T follicular helper cell (primary cell): Measurements from ENCODE around the gene TNNT3.
"Not testable (repeated sequence)": the region's sequence is repeated elsewhere in the genome, so short reads cannot be mapped to it uniquely, and the experiment has no call there.

Source experiments
- DNase-seq: peaks from one replicate; pipeline ENCODE4 v3.0.0-alpha.2; 2020; ENCODE audit warnings: low read depth

The TNNT3 gene

DNA sequence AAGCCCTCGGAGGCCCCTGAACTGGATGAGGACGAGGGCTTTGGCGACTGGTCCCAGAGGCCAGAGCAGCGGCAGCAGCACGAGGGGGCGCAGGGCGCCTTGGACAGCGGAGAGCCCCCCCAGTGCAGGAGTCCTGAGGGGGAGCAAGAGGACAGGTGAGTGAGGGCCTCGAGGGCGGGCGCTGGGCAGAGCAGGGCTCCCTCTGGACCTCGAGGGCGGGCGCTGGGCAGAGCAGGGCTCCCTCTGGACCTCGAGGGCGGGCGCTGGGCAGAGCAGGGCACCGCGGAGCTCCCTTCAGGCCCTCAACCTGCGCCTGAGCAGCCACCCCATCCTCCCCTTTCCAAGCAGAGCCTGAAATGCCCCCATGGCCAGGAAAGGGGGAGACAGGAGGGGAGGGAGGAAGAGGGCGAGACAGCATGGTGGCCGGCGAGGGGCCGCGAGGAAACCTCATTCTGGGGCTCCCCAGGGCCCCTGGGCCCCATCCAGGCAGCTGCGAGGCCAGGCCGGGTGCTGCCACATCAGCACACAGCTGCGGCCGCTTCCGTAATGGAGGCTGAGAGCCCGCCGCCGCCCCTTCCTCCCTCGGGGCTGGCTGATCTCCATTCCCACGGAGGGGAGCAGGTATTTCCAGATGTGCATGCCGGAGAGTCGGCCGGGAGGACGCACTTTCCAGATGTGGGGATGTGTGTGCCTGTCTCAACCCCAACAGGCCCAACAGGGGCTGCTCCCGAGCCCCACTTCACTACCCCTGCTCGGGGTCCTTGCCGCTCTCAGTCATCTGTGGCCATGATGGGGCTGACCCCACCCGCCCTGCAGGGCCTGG, 37.9 kb upstream of the TNNT3 start:
- DNase-seq, result no peak

- DNase-seq, result peak; percentile 62
These were observed 37.0 kb upstream of the TNNT3 start for GRCh38 chr11:1882265-1883238.

- no peak for DNase-seq
These were observed 35.9 kb upstream of the TNNT3 start for GRCh38 chr11:1883346-1884302.

DNA sequence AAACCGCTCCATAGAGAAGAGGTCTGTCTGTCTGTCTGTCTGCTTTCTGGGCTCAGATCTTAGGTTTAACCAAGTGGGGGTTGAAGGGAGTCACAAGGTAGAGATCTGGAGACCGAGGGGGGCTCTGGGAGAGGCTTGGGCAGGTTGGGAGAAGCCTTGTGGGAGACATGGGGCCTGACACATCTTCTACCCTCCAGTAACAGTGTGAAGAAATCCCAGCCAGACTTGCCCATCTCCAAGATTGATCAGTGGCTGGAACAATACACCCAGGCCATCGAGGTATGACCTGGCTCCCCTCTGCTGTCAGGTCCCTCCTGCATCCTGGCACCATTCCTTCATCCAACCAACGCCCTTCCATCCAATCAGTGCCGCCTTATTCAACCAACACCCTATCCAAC, 35.2 kb upstream of the TNNT3 start:
- no peak for DNase-seq

- DNase-seq, result not testable (repeated sequence)
These were observed 33.0 kb upstream of the TNNT3 start for GRCh38 chr11:1886551-1886950.

GRCh38 chr11:1887451-1888346, 31.8 kb upstream of the TNNT3 start:
- no peak for DNase-seq

- no peak for DNase-seq
These were observed 31.2 kb upstream of the TNNT3 start for GRCh38 chr11:1888347-1888753.

- DNase-seq, result no peak
These were observed 30.7 kb upstream of the TNNT3 start for GRCh38 chr11:1888811-1889210.

DNA sequence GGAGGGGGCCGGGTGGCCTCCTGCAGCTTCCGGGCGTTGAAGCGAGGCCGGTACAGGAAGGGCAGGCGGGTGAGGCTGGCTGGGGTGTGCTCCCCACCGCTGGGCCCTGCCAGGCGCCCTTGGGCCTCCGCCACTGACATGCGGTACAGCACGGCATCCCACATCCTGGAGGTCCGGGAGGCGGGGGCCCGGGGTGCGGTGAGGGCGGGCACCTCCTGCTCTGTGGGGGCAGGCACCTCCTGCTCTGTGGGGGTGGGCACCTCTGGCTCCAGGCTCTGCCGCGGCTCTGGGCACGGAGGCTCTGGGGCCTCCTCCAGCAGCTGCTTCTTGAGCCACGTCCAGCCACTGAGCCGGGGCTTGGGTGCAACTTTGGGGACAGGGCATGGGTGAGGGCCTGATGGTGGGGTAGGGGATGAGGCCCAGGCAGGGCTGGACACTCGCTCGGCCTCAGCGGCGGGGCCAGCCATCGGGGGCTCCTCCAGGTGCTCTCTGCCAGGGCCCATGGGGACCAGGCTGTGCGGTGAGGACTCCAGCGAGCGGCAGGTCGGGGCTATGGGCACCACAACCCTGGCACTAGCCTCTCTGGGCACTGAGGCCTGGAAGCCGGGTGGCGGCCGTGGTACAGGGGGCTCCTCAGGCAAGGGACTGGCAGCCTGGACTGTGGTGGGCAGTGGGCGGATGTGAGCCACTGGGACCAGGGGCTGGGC, 30.1 kb upstream of the TNNT3 start:
- DNase-seq, result peak; percentile 57

DNA sequence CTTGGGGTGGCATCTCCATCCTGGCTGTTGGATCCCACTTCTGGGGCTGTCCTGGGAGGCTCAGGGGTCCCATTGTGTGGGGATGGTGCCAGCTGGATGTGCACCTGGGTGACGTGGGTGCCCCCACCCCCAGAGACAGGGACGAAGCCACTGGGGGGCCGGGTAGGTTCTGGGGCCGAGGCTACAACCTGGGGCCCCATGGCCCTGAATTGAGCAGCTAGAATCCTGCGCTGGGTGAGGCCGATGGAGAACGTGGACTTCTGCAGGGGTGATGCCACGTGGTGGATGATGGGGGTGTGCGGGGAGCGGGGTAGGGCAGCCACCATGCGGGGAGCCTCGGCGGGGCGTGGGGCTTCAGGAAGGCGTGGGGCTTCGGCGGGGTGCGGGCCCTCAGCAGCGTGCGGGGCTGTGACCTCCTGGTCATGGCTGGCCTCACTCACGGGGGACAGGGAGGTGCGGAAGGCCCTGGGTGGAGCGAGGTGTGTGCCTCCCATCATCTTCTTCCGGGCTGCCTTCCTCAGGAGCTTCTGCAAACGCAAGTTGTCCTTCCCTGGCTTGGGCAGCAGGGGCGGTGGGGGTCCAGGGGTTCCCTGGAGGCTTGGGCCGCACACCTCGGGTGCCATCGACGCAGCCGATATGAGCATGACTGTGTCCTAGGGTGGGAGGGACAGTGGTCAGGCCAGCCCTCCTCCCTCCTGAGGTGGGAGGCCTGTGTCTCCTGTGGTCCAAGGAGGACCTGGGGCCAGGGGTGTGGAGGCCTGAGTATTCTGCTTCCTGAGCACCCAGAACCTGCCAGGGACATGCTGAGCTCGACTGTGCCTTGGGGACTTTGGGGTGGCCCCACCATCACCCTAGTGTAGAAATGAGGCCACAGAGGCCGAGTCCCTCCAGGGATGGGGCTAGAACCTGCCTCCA, 29.3 kb upstream of the TNNT3 start:
- no peak for DNase-seq

GRCh38 chr11:1890856-1891830, 28.4 kb upstream of the TNNT3 start:
- no peak for DNase-seq

- DNase-seq, result no peak
These were observed 27.7 kb upstream of the TNNT3 start, which contains the start of gene PRR33 for GRCh38 chr11:1891831-1892115. PRR33 (minus strand) TSS chr11:1891895; CDS start chr11:1890584, 1,311 bp downstream.

- no peak for DNase-seq
These were observed 27.4 kb upstream of the TNNT3 start for GRCh38 chr11:1892116-1892515.

DNA sequence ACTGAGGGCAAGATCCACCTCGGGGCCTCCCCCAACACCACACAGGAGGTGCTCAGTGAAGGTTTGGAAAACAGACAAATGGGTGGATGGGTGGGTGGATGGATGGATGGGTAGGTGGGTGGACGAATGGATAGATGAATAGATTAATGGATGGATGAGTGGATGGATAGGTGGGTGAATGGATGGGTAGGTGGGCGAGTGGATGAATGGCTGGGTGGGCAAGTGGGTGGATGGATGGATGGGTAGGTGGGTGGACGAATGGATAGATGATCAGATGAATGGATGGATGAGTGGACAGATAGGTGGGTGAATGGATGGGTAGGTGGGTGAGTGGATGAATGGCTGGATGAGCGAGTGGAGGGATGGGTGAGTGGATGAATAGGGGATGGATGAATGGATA, 26.9 kb upstream of the TNNT3 start:
- DNase-seq, result no peak

- DNase-seq, result no peak
These were observed 25.7 kb upstream of the TNNT3 start for GRCh38 chr11:1893581-1894359.

DNA sequence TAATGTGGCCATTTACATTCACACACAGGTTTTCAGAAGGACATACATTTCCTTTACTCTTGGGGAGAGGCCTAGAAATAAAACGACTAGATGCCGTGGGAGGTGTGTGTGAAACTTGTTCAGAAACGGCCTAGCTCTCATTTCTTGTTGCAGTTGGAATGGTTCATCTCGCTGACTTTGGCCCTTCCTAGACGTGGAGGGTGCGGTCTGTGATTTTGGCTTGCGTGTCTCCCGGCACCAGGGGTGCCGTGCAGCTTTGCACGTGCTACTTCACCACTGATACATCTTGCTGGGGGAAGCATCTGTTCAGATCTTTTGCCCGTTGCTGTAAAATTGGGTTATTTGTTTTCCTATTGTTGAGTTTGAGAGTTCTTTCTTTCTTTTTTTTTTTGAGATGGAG, 24.7 kb upstream of the TNNT3 start:
- DNase-seq, result no peak

DNA sequence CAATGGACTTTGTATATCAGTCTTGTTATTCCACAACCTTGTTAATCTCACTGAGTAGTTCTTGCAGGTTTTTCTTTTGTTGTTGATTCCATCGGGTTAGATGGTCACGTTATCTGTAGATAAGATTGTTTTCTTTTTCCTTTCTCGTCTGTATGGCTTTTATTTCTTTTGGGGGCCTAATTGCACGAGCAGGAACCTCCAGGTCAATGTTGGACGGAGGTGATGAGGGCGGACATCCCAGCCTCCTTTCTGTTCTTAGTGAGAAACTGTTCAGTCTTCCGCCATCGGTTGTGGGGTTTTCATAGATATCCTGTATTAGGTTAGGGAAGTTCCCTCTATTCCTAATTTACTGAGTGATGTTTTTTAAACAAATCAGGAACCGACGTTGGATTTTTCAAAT, 23.0 kb upstream of the TNNT3 start:
- DNase-seq, result no peak
